ENCODE data around the gene KIRREL3.

DNA sequence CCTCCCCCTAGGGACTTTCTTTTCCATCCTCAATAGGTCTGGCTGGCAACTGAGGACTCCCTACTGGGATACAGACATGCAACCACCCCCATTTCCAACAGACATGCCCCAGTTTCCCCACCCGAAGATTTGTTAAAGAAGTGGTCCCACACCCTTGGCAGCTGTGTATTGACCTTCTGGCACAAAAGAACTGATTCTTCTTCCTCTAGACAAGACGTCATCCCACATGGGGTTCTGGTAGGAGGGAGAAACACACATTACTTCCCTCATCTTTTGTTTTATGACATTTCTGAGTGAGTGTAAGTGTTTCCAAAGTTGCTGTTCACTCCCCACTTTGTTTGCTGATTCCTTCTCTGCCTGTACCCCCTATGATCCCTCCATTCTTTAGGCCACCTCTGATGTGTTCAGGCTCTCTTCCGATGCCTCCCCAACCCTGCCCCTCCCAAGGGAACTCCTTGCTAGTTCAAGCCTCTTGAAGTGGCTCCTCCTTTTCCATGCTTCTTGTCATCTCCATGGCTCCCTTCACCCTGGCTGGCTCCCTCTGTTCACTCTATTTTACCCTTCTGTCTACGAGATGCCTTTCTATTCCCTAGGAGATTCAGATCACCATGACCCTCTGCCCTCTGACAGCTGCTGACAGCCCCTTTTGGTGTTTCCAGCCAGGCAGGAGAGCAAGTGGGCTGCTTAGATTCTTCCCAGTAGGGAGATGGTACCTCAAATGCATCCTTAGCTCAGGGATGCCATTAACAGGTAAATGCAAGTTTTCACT lies 4.3 kb downstream of the KIRREL3 start:
- no peak for TF ChIP-seq EZH2 (IDR thresholded peaks at IDR 0.05; ENCODE audit: borderline replicate concordance, low read depth, low read length, severe bottlenecking)
- TF ChIP-seq, protein P1, sequence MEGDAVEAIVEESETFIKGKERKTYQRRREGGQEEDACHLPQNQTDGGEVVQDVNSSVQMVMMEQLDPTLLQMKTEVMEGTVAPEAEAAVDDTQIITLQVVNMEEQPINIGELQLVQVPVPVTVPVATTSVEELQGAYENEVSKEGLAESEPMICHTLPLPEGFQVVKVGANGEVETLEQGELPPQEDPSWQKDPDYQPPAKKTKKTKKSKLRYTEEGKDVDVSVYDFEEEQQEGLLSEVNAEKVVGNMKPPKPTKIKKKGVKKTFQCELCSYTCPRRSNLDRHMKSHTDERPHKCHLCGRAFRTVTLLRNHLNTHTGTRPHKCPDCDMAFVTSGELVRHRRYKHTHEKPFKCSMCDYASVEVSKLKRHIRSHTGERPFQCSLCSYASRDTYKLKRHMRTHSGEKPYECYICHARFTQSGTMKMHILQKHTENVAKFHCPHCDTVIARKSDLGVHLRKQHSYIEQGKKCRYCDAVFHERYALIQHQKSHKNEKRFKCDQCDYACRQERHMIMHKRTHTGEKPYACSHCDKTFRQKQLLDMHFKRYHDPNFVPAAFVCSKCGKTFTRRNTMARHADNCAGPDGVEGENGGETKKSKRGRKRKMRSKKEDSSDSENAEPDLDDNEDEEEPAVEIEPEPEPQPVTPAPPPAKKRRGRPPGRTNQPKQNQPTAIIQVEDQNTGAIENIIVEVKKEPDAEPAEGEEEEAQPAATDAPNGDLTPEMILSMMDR (IDR thresholded peaks at IDR 0.05; ENCODE audit: extremely low read depth in 1 of 2, insufficient read depth in 1 of 2, low read depth in 1 of 2, low read length in 2 of 2), result no peak

All from endothelial cell of umbilical vein (primary cell).